SK-N-MC (cell line): ENCODE measurements around the gene CDKAL1.

Experiments used
- DNase-seq: peaks from one replicate; pipeline ENCODE4 v3.0.0-alpha.2; 2011; ENCODE audit warnings: low read depth, low spot score
- H3K27ac ChIP-seq: fragments of 200-600 bp; sonication (generic); 2 replicates; pipeline ENCODE4 v1.5.1; 2016; ENCODE audit warnings: mixed run types
- H3K36me3 ChIP-seq: fragments of 200-600 bp; sonication (generic); 2 replicates; pipeline ENCODE4 v1.6.1; 2017; ENCODE audit warnings: antibody characterized with exemption, low read length, mixed read lengths; ENCODE audit not compliant: insufficient read depth
- H3K4me3 ChIP-seq: fragments of 200-600 bp; sonication (generic); 2 replicates; pipeline ENCODE4 v1.5.1; 2016
- H3K9ac ChIP-seq: fragments of 200-600 bp; sonication (generic); 2 replicates; pipeline ENCODE4 v1.8.0; 2017; ENCODE audit warnings: mixed run types, mixed read lengths; ENCODE audit not compliant: insufficient read length
- H3K9me3 ChIP-seq: fragments of 200-600 bp; sonication (generic); 2 replicates; pipeline ENCODE4 v1.6.1; 2017; ENCODE audit warnings: low read depth, mild to moderate bottlenecking, antibody characterized with exemption, low read length, moderate library complexity, mixed read lengths
- EZH2 ChIP-seq: fragments of 200-600 bp; sonication (generic); IDR thresholded peaks from one replicate; pipeline ENCODE4 v1.6.1; 2017; ENCODE audit warnings: antibody characterized with exemption
- FOXP2 ChIP-seq: optimal IDR thresholded peaks from 2 replicates; pipeline ENCODE3; 2011; ENCODE audit warnings: mild to moderate bottlenecking, moderate library complexity; ENCODE audit not compliant: insufficient read depth; ENCODE audit errors: extremely low read length, control extremely low read depth
- POLR2AphosphoS5 ChIP-seq: IDR thresholded peaks from 2 replicates; pipeline ENCODE4 v1.6.1; 2012; ENCODE audit warnings: mild to moderate bottlenecking, low read depth, low read length, borderline replicate concordance

The CDKAL1 gene

DNA sequence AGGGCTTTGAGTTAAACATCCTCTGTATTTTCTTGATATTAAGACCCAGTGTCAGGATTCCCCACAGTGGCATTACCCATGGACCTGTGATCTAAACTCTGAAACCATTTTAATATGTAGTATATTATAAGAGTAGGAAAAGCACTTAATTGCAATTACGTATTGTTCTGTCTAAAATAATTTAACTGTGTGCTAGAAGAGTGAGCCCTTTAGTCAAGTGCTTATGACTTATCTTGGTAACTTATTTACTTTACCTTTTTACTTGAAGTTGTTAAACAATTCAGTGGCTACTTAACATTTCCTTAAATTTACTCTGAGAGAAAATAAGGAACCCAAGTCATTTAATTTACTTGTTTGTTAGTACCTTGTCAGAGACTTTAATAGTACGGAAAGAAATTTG, 173.6 kb downstream of the CDKAL1 start:
- TF ChIP-seq EZH2 (no peak), FOXP2 (no peak), POLR2AphosphoS5 (no peak)
- Histone ChIP-seq H3K9ac (no peak overlapping the region), H3K9me3 (no peaks in the 10 kb centered on the region), H3K27ac (no peak overlapping the region), H3K36me3 (no peaks in the 10 kb centered on the region), H3K4me3 (no peak overlapping the region)
- no peak for DNase-seq

DNA sequence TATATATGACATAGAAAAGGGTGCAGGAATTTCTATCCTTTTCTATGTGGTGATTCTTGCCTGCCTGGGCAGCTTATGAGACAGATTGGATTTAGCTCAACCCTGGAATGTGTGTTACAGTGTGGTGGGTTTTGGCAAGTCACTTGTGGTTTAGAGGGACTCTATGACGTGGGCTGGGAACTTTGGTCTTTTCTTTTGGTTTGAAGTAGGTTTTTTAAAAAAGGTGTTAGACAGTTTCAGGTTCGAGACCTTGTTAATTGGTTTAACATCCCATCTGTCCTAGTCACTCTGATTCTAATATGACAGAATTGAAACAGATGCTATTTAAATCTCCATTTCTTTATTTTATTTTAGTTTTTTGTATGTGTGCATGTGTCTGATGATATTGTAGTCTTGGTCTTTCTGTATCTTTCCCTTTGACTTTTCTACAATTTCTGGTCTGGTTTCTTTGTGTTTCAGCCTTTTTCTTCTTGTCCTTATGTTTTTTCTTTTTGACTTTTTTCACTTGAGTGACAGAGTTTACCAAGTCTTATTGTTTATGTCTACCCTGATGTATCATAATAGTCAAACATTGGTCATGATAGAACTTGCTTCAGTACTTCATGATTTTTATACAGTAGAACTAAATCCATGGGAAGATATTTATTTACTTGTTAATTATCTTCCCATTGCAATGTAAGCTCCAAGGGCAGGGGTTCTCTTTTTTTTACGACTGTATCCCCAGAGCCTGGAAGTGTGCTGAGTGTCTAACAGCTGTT, 174.3 kb downstream of the CDKAL1 start:
- no peak for TF ChIP-seq EZH2
- H3K9ac ChIP-seq: no peak overlapping the region
- no peaks in the 10 kb centered on the region for H3K36me3 ChIP-seq
- no peak for DNase-seq
- H3K9me3 ChIP-seq: no peaks in the 10 kb centered on the region
- no peak overlapping the region for H3K4me3 ChIP-seq
- H3K27ac ChIP-seq: no peak overlapping the region

DNA sequence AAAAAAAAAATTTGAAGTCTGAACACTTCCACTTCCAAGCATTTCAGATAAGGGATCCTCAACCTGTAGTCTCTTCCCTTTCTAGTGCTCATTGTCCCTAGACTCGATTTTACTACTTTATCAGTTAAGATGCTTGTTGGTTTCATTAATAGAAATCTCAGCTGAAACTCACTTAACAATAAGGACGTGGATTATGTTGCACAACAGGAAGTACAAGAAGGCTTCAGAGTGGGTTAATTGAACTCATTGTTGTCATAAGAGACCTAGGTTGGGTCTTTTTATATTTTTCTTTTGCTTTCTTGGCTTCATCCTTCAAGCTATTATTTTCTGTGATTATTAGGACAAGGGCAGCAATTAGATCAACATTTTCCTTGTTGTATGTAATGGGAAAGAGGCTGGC, 175.2 kb downstream of the CDKAL1 start:
- no peak for DNase-seq
- H3K36me3 ChIP-seq: no peaks in the 10 kb centered on the region
- H3K27ac ChIP-seq: no peak overlapping the region
- no peaks in the 10 kb centered on the region for H3K9me3 ChIP-seq
- H3K4me3 ChIP-seq: no peak overlapping the region
- no peak overlapping the region for H3K9ac ChIP-seq
- no peak for TF ChIP-seq FOXP2
- TF ChIP-seq POLR2AphosphoS5: no peak
- TF ChIP-seq EZH2: no peak

DNA sequence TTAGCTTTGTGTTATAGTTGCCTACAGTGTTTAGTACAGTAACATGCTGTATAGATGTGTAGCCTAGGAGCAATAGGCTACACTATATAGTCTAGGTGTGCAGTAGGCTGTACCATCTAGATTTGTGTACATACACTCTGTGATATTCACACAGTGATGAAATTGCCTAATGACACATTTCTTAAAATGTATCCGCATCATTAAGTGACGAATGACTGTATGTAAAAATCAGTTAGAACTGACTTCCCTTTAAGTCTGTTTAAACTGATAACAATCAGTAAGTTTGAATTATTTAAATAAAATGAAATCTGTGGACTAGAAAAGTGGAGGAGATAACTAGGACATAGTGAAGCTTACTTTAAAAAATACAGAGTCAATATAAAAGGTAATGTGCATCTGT, 176.1 kb downstream of the CDKAL1 start:
- H3K9ac ChIP-seq: no peak overlapping the region
- TF ChIP-seq EZH2: no peak
- no peak for TF ChIP-seq POLR2AphosphoS5
- no peak for TF ChIP-seq FOXP2
- no peaks in the 10 kb centered on the region for H3K9me3 ChIP-seq
- no peak for DNase-seq
- H3K4me3 ChIP-seq: no peak overlapping the region
- H3K36me3 ChIP-seq: no peaks in the 10 kb centered on the region
- H3K27ac ChIP-seq: no peak overlapping the region

DNA sequence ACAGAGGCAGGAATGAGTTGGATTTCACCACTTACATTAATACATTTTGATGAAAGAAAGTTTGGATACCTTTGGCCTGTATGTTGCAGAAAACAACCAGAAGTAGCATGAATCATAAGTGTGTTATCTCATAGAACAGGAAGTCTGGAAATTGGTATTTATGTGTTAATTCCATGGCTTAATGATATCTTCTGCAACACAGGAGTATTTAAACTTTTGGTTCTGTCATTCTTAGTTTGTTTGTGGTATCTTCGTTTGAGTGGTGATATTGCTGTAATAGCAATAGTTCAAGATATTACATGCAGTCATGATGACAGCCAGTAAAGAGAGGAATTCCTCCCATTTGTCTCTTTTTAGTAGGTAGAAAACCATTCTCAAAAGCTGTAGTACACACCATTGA, 177.3 kb downstream of the CDKAL1 start:
- Histone ChIP-seq H3K4me3 (no peak overlapping the region), H3K36me3 (no peaks in the 10 kb centered on the region), H3K9me3 (no peaks in the 10 kb centered on the region), H3K27ac (no peak overlapping the region), H3K9ac (no peak overlapping the region)
- DNase-seq: no peak
- no peak for TF ChIP-seq POLR2AphosphoS5
- TF ChIP-seq FOXP2: no peak
- no peak for TF ChIP-seq EZH2

DNA sequence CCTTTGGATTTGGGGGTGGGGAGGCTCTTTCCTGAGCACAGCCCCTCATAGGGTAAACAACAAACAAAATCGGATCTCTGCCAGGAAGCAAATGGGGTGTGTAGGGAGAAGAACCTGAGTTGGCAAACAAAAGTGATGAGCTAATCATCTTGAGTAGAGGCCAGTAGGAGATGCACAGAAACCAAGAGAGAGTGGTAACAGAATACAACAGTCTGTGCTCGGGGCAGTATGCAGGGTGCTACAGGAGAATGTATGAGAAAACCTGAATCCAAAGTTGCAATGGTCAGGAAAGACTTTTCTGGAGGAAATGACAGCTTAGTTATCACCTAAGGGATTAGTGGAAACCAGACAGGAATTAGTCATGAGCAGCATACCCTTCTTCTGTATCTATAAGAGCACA, 177.8 kb downstream of the CDKAL1 start:
- no peak for DNase-seq
- no peak overlapping the region for H3K4me3 ChIP-seq
- TF ChIP-seq FOXP2 (no peak), EZH2 (no peak), POLR2AphosphoS5 (no peak)

DNA sequence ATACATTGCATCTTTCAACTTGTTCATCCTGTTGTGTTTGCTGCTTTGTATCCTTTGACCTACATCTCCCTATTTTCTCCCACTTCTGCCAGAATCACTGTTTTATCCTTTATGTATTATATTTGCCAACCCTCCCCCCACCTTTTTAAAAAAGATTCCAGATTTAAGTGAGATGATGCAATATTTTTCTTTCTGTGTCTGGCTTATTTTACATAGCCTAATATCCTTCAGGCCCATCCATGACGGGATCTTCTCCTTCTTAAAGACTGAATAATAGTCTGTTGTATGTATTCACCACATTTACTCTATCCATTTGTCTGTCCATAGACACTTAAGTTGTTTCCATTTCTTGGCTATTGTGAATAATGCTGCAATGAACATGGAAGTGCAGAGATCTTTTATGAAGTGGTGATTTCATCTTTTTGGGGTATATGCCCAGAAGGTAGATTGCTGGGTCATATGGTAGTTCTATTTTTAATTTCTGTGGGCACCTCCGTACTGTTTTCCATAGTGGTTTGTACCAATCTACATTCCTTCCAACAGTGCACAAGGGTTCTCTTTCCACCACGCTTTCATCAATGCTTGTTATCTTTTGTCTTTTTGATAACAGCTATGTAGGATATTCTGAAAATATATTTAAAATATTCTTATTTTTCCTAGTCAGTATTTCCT, 181.0 kb downstream of the CDKAL1 start:
- H3K4me3 ChIP-seq: no peak overlapping the region
- no peaks in the 10 kb centered on the region for H3K36me3 ChIP-seq
- H3K27ac ChIP-seq: no peak overlapping the region
- no peak overlapping the region for H3K9ac ChIP-seq
- DNase-seq: no peak
- TF ChIP-seq FOXP2 (no peak), POLR2AphosphoS5 (no peak), EZH2 (no peak)
- no peaks in the 10 kb centered on the region for H3K9me3 ChIP-seq

More for the DNA sequence above, 177.8 kb downstream of the CDKAL1 start:
- Histone ChIP-seq H3K36me3 (no peaks in the 10 kb centered on the region), H3K9me3 (no peaks in the 10 kb centered on the region), H3K9ac (no peak overlapping the region), H3K27ac (no peak overlapping the region)

DNA sequence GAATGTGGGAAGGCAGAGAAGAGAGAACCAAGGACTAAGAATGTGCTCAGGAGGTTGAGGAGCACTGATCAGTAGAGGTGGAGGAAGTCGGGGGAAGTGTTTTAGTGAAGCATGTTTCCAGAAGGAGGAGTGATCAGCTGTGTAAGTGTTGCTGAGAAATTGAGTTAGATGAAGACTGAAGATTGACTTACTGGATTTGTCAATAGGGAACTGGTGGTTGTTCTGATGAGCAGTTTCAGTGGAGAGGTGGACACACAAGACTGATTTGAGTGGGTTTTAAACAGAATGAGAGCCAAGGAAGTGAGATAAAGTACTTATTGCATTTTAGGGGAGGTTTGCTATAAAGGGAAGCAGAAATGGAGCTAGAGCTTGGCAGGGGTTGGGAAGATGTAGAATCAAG, 182.6 kb downstream of the CDKAL1 start:
- H3K4me3 ChIP-seq: no peak overlapping the region
- TF ChIP-seq EZH2 (no peak), FOXP2 (no peak), POLR2AphosphoS5 (no peak)
- no peaks in the 10 kb centered on the region for H3K9me3 ChIP-seq
- no peaks in the 10 kb centered on the region for H3K36me3 ChIP-seq
- no peak for DNase-seq
- no peak overlapping the region for H3K27ac ChIP-seq
- H3K9ac ChIP-seq: no peak overlapping the region
